Measurements from ENCODE around the gene GPR87. TPM values are rescaled to one million over a fixed set of nuclear protein-coding genes. Genes with fewer than 3 reads are reported as not detected.
A peak's percentile ranks its signal among the peaks of the same experiment; 100 is the strongest.

The GPR87 gene
- total RNA-seq, 2 experiments from 2014 or later: not detected

DNA sequence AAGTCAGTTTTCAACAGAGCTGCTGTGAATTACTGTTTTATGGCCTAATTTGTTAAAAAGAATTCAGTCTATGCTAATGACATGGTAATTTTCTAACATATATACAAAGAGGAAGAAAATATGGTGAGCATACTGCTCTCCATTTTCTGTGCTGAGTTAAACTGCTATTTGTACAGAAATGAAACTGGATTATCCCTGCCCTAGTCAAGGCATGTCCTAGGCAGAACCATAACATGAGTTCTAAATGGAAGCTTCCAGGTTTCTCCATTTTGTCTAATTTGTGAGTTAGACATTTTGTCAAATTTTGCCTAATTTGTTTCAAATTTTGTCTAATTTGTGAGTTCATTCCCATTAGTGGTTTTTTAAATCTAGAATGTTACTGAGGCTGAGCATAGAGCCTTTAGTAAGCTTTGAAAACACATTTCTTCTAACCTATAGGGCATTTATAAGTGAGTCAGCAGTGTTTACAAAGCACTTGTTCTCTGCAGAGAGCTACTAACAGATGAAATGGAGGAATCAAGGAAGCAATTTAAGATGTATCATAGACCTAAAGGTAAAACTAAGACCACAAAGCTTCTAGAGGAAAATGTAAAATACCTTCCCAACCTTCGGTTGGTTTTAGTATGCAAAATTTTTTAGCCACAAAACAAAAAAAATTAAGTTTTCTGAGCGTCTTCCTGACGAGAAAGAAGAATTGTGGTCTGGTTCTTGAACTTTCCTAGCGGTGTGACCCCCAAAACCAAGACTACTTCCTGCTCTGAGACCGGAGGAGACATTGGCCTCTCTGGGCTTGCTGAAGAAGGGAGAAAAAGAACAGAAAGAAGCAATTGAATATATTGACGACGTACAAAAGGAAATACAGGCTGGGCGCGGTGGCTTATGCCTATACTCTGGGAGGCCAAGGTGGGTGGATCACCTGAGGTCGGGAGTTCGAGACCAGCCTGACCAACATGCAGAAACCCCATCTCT, 48.1 kb downstream of the GPR87 start:
- peak; percentile 83 for DNase-seq

DNA sequence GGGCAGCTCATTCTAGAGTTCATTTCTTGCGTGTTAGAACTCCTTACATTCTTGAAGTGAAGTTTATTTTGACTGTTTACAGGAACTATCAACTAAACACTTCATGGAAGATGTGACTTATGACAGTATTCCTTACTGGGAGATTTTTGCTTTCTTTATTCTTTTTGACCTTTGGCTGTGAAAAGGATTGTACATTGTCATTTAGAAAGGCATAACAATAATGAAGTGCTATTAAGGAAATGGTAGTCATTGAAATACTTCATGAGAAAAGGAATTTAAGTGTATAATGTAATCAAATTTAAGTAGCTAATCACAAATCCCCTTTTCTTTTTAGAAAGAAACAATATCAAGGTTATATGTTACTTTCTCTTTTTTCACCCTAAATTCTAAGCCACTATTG, 49.6 kb downstream of the GPR87 start:
- intact Hi-C loops (cut with micrococcal nuclease): no loop called here
- no peaks in the 10 kb centered on the region for H3K27me3 Mint-ChIP-seq
- H3K4me1 Mint-ChIP-seq (ENCODE audit: low read depth): peaks cover 27% of the 10 kb centered on the region
- CTCF ChIA-PET: interaction anchor here (0.9 to 3.0 kb wide), 9 partner anchors 9 to 99 kb away, joined by 3 to 34 read pairs (median 6); no protein-coding TSS in a partner anchor
- H3K27ac Mint-ChIP-seq: no peak overlapping the region
- H3K9me3 Mint-ChIP-seq: peaks cover 4% of the 10 kb centered on the region
- ATAC-seq (no peak), DNase-seq (no peak)
- no peak overlapping the region for H3K4me3 Mint-ChIP-seq
- TF ChIP-seq, protein P1, sequence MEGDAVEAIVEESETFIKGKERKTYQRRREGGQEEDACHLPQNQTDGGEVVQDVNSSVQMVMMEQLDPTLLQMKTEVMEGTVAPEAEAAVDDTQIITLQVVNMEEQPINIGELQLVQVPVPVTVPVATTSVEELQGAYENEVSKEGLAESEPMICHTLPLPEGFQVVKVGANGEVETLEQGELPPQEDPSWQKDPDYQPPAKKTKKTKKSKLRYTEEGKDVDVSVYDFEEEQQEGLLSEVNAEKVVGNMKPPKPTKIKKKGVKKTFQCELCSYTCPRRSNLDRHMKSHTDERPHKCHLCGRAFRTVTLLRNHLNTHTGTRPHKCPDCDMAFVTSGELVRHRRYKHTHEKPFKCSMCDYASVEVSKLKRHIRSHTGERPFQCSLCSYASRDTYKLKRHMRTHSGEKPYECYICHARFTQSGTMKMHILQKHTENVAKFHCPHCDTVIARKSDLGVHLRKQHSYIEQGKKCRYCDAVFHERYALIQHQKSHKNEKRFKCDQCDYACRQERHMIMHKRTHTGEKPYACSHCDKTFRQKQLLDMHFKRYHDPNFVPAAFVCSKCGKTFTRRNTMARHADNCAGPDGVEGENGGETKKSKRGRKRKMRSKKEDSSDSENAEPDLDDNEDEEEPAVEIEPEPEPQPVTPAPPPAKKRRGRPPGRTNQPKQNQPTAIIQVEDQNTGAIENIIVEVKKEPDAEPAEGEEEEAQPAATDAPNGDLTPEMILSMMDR (IDR thresholded peaks at IDR 0.05): no peak
- H3K36me3 Mint-ChIP-seq (ENCODE audit: low read depth): peaks cover 7% of the 10 kb centered on the region
- POLR2A ChIA-PET: no interaction called here

More for the DNA sequence above, 48.1 kb downstream of the GPR87 start:
- Mint-ChIP-seq H3K36me3 (ENCODE audit: low read depth) (peaks cover 7% of the 10 kb centered on the region), H3K4me3 (peak overlapping the region; percentile 54), H3K4me1 (ENCODE audit: low read depth) (peaks cover 27% of the 10 kb centered on the region), H3K27ac (peak overlapping the region; percentile 85), H3K27me3 (no peaks in the 10 kb centered on the region), H3K9me3 (peaks cover 4% of the 10 kb centered on the region)
- TF ChIP-seq, protein P1 (IDR thresholded peaks at IDR 0.05): no peak
- ChIA-PET POLR2A (interaction anchor here (0.8 kb wide), 2 partner anchors 11 to 68 kb away, joined by 3 to 4 read pairs; no protein-coding TSS in a partner anchor), CTCF (interaction anchor here (0.7 to 3.0 kb wide), 9 partner anchors 9 to 570 kb away, joined by 3 to 34 read pairs (median 5); partner anchors contain the start of gene P2RY14)
- peak; percentile 89 for ATAC-seq
- intact Hi-C loops (cut with micrococcal nuclease): no loop called here

DNA sequence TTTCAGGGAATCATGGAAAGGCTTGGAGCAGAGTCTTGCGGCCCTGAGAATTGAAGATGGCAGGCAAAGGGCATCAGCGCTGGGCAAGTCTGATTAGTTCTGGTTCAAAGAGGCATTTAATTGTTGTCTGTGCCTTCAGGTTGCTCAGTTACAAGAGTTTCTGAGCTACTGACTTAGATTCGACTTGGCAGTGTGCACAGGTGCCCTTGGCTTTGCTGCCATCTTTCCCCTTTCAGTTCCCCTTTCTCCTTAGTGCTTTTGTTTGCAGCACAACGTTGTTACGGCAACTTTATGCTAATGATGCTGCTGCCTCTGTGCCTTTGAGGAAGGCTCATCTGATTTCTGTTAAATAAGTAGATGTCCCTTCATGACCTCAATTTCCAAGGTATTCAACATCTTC, 50.8 kb downstream of the GPR87 start:
- CTCF ChIA-PET: interaction anchor here (1.2 kb wide), 1 partner anchor 10 kb away, joined by 5 read pairs; no protein-coding TSS in a partner anchor
- no peak for ATAC-seq
- peaks cover 7% of the 10 kb centered on the region for H3K36me3 Mint-ChIP-seq (ENCODE audit: low read depth)
- peaks cover 26% of the 10 kb centered on the region for H3K4me1 Mint-ChIP-seq (ENCODE audit: low read depth)
- intact Hi-C loops (cut with micrococcal nuclease): no loop called here
- no peak overlapping the region for H3K27ac Mint-ChIP-seq
- peaks cover 4% of the 10 kb centered on the region for H3K9me3 Mint-ChIP-seq
- H3K27me3 Mint-ChIP-seq: no peaks in the 10 kb centered on the region
- H3K4me3 Mint-ChIP-seq: no peak overlapping the region
- TF ChIP-seq, protein P1 (IDR thresholded peaks at IDR 0.05): no peak
- POLR2A ChIA-PET: no interaction called here
- no peak for DNase-seq

DNA sequence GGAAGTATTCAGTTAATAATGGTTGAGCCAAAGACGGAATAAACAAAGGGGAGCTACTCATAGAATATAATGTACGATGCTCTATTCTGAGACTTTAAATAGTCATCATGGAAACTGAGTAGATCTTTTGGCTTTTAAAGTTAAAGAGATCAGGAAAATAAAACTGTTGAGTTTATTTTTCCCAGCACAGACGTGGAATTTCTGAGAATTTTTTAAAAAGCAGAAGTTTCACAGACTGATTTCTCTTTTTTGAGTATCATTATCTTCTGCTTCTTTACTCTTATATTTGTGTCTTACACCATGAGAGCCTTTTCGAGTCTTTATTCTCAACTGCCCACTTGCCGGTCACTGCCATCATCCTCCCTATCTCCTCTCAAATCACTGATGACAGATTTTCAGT, 51.5 kb downstream of the GPR87 start:
- DNase-seq: no peak

More for the DNA sequence above, 51.5 kb downstream of the GPR87 start:
- intact Hi-C loops (cut with micrococcal nuclease): no loop called here
- H3K9me3 Mint-ChIP-seq: peaks cover 4% of the 10 kb centered on the region
- peaks cover 20% of the 10 kb centered on the region for H3K4me1 Mint-ChIP-seq (ENCODE audit: low read depth)
- ChIA-PET POLR2A (interaction anchor here (1.0 kb wide), 1 partner anchor 9 kb away, joined by 3 read pairs; no protein-coding TSS in a partner anchor), CTCF (interaction anchor here (1.2 kb wide), 1 partner anchor 11 kb away, joined by 5 read pairs; no protein-coding TSS in a partner anchor)
- no peaks in the 10 kb centered on the region for H3K27me3 Mint-ChIP-seq
- H3K27ac Mint-ChIP-seq: no peak overlapping the region
- TF ChIP-seq, protein P1 (IDR thresholded peaks at IDR 0.05): no peak
- H3K36me3 Mint-ChIP-seq (ENCODE audit: low read depth): peaks cover 7% of the 10 kb centered on the region
- ATAC-seq: no peak
- no peak overlapping the region for H3K4me3 Mint-ChIP-seq

All from activated CD8-positive, alpha-beta T cell treated with anti-CD3 and anti-CD28 coated beads for 36 hours (primary cell).